HUDEP-2 (cell line): Measurements from ENCODE around the gene METTL16.

ENCODE experiments used
- DNase-seq, 76 experiments: peaks; one replicate each; lab custom pipeline; 2025; ENCODE audit not compliant: unreplicated experiment in 76 of 76; lab: John Stamatoyannopoulos, UW

Gene METTL16

DNA sequence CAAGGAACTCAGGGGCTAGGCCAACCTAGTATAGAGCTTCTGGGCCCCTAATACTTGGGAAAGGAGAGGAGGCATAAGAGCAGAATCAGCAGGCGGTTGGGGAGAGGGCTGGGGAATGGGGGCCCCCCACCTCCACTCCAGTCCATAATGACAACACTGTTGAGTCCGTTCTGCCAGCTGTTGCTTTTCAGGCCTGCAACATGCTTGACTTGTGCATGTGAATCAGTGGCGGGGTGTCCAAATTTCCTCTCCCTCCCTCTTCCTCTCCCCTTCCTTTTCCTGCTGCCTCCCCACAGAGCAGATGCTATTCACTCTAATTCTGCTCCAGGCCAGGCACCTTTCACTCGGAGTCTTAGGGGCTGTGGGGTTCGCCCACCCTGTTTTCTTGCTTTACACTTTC lies 142.6 kb downstream of the METTL16 start:
- no peak for DNase-seq

DNA sequence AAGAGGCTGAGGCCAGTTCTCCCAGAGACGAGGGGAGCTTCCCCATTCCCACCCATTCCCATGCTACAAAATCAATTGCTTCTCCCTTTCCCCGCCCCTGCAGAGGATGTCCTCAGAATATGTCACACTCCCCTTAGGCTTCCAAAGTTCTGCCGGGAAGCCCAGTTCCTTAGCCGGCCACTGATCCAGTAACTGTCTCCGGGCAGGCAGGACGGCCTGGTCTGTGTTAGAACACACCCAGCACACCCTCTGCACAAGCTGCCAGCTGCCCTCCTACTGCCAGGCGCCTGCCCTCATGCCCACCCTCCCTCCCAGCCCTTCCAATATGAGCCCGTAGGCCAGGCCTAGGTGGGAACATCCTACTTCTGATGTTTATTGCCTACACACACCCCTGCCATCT lies 143.3 kb downstream of the METTL16 start:
- no peak for DNase-seq

GRCh38 chr17:2366747-2367494 lies 144.8 kb downstream of the METTL16 start:
- DNase-seq = no peak
